K562 (cell line): ENCODE results near the gene RAB24. TPM values are rescaled to one million over a fixed set of nuclear protein-coding genes. Genes with fewer than 3 reads are reported as not detected.
A peak's percentile ranks its signal among the peaks of the same experiment; 100 is the strongest.

ENCODE experiments used
- BCOR ChIP-seq: fragments of 450-650 bp; IDR thresholded peaks from 2 replicates; pipeline ENCODE4 v1.6.1; 2016
- CCNT2 ChIP-seq: IDR thresholded peaks from 2 replicates; pipeline ENCODE4 v1.6.1; 2011; ENCODE audit warnings: borderline replicate concordance, low read depth, mild to moderate bottlenecking, moderate library complexity, mixed read lengths, low read length; ENCODE audit not compliant: insufficient read length; ENCODE audit errors: extremely low read depth
- CREM ChIP-seq: IDR thresholded peaks from 2 replicates; pipeline ENCODE4 v1.6.1; 2014; ENCODE audit warnings: antibody characterized with exemption, low read depth
- HCFC1 ChIP-seq: IDR thresholded peaks from 2 replicates; pipeline ENCODE4 v1.6.1; 2012; ENCODE audit warnings: low read depth, low read length, improper control_type of control experiment
- IFI16 ChIP-seq: fragments of 250-450 bp; sonication (Bioruptor Pico); IDR thresholded peaks from 2 replicates; pipeline ENCODE4 v2.1.2; 2022; ENCODE audit warnings: mild to moderate bottlenecking, inconsistent platforms
- KHSRP ChIP-seq: fragments of 450-650 bp; IDR thresholded peaks from 2 replicates; pipeline ENCODE4 v1.6.1; 2017
- MAFF ChIP-seq: IDR thresholded peaks from 2 replicates; pipeline ENCODE4 v1.6.1; 2012; ENCODE audit warnings: low read length, improper control_type of control experiment
- POLR2AphosphoS2 ChIP-seq: IDR thresholded peaks from 2 replicates; pipeline ENCODE4 v1.6.1; 2012; ENCODE audit warnings: low read length, improper control_type of control experiment
- SRSF7 ChIP-seq: fragments of 200-400 bp; formaldehyde crosslinking; optimal IDR thresholded peaks from 2 replicates; pipeline ENCODE3; 2017; ENCODE audit warnings: mild to moderate bottlenecking, low read depth, low read length
- ZNF408 ChIP-seq: fragments of 250-450 bp; sonication (Bioruptor Pico); IDR thresholded peaks from 2 replicates; pipeline ENCODE4 v1.4.0; 2020; ENCODE audit warnings: low read depth, mild to moderate bottlenecking, moderate library complexity
- ZNF668 ChIP-seq: fragments of 250-450 bp; sonication (Bioruptor Pico); IDR thresholded peaks from 2 replicates; pipeline ENCODE4 v1.8.0; 2022; ENCODE audit warnings: mild to moderate bottlenecking, inconsistent platforms
- ZNF780A ChIP-seq: fragments of 250-450 bp; sonication (Bioruptor Pico); IDR thresholded peaks from 2 replicates; pipeline ENCODE4 v1.5.0; 2021; ENCODE audit warnings: mild to moderate bottlenecking
- polyA plus RNA-seq, 8 experiments: library from polyadenylated mRNA; depleted of rRNA in 4 of 8; stranded (reverse) in 5 of 8; unstranded in 3 of 8; fragments of >200 nt; fragmentation: Nextera tagmentation in 2 of 8; fragmentation: Illumina TruSeq in 1 of 8; extraction: Ambion mirVana in 2 of 8; extraction: Trizol in 1 of 8; gene quantifications; 2 replicates each; pipeline versions ENCODE4 v1.2.1 to v1.2.3, GENCODE V29; 2011 to 2014; ENCODE audit warnings: inconsistent platforms in 1 of 8, missing spikeins in 1 of 8
- total RNA-seq, 7 experiments: library from RNA; depleted of rRNA in 6 of 7; stranded (reverse); fragments of >200 nt in 6 of 7; fragmentation: Illumina TruSeq in 2 of 7; extraction: Trizol in 2 of 7; gene quantifications; 2 replicates each; pipeline versions ENCODE4 v1.2.1 to v1.2.3, GENCODE V29; 2011 to 2021; ENCODE audit warnings: low replicate concordance in 1 of 7
- TF ChIP-seq, protein P1 (sequence below): fragments of 450-650 bp; IDR thresholded peaks from 2 replicates; pipeline ENCODE4 v1.6.1; 2018; ENCODE audit warnings: mild to moderate bottlenecking, low read depth; ENCODE audit not compliant: partially characterized antibody
- TF ChIP-seq, protein P2 (sequence below): fragments of 200-600 bp; sonication (generic); IDR thresholded peaks from one replicate; pipeline ENCODE4 v1.6.1; 2012; ENCODE audit warnings: mild to moderate bottlenecking, low read depth, low read length, inconsistent platforms

RAB24 gene
- total and polyA plus RNA-seq, 9 of the 15 experiments (the other 6 are each of a cell fraction or from before 2014, with no cell fraction given): 13.9 to 107 (median 34.8) TPM

DNA sequence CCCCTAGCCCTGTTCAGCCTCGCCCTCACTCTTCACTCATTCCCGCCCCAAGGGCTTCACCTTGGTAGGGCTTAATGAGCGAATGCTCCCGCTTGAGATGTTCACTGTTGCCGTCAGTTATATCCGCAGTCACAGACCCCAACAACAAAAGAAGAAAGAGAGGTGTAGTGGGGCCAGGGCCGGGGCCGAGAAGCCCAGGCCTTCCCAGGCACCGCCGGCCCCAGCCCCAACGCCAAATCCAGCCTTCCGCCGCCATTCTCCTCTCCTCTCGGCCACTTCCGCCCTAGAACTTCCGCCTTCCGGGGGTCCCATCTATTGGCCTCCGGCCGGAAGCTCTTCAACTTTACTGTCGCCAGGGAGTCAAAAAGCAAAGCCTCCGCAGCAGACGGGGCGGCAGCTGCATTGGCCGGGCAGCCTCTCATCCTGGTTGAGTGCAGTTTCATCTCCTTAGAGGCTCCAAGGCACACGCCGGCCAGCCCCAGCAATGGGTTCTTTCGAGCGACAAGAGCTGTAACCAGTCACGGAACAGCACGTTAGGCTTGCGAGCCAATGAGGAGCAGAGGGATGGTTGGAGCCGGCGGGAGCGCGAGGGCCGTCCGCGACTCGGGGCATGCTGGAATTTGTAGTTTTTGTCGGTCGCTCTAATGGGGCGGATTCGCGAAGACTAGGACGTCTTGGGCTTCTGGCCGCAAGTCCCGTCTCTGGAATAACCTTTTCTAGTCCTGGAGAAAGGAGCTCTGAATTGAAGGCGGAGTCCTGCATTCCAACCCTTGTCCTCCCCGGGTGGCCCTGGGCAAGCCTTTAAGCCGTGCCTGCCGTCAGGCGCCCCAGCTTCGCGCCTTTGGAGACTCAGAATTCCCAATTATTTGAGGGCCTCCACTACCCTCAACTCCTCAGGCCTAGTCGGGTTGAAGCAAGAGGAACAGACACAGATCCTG, 48.1 kb upstream of the RAB24 start, which contains the start of gene LMAN2 (continued):
- TF ChIP-seq, protein P1, sequence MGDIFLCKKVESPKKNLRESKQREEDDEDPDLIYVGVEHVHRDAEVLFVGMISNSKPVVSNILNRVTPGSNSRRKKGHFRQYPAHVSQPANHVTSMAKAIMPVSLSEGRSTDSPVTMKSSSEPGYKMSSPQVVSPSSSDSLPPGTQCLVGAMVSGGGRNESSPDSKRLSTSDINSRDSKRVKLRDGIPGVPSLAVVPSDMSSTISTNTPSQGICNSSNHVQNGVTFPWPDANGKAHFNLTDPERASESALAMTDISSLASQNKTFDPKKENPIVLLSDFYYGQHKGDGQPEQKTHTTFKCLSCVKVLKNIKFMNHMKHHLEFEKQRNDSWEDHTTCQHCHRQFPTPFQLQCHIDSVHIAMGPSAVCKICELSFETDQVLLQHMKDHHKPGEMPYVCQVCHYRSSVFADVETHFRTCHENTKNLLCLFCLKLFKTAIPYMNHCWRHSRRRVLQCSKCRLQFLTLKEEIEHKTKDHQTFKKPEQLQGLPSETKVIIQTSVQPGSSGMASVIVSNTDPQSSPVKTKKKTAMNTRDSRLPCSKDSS: no peak
- TF ChIP-seq ZNF408 (CRISPR knock-in tag) (no peak), CCNT2 (no peak), POLR2AphosphoS2 (no peak), SRSF7 (no peak), IFI16 (CRISPR knock-in tag) (no peak), CREM (peak; percentile 88), HCFC1 (peak; percentile 91), BCOR (peak; percentile 61; the same call in 1 of the 2 replicates), ZNF668 (CRISPR knock-in tag) (no peak), ZNF780A (CRISPR knock-in tag) (no peak), MAFF (no peak), KHSRP (0 out of 2 replicates have a peak, but pooled peaks have one; percentile 15)
- TF ChIP-seq, protein P2, sequence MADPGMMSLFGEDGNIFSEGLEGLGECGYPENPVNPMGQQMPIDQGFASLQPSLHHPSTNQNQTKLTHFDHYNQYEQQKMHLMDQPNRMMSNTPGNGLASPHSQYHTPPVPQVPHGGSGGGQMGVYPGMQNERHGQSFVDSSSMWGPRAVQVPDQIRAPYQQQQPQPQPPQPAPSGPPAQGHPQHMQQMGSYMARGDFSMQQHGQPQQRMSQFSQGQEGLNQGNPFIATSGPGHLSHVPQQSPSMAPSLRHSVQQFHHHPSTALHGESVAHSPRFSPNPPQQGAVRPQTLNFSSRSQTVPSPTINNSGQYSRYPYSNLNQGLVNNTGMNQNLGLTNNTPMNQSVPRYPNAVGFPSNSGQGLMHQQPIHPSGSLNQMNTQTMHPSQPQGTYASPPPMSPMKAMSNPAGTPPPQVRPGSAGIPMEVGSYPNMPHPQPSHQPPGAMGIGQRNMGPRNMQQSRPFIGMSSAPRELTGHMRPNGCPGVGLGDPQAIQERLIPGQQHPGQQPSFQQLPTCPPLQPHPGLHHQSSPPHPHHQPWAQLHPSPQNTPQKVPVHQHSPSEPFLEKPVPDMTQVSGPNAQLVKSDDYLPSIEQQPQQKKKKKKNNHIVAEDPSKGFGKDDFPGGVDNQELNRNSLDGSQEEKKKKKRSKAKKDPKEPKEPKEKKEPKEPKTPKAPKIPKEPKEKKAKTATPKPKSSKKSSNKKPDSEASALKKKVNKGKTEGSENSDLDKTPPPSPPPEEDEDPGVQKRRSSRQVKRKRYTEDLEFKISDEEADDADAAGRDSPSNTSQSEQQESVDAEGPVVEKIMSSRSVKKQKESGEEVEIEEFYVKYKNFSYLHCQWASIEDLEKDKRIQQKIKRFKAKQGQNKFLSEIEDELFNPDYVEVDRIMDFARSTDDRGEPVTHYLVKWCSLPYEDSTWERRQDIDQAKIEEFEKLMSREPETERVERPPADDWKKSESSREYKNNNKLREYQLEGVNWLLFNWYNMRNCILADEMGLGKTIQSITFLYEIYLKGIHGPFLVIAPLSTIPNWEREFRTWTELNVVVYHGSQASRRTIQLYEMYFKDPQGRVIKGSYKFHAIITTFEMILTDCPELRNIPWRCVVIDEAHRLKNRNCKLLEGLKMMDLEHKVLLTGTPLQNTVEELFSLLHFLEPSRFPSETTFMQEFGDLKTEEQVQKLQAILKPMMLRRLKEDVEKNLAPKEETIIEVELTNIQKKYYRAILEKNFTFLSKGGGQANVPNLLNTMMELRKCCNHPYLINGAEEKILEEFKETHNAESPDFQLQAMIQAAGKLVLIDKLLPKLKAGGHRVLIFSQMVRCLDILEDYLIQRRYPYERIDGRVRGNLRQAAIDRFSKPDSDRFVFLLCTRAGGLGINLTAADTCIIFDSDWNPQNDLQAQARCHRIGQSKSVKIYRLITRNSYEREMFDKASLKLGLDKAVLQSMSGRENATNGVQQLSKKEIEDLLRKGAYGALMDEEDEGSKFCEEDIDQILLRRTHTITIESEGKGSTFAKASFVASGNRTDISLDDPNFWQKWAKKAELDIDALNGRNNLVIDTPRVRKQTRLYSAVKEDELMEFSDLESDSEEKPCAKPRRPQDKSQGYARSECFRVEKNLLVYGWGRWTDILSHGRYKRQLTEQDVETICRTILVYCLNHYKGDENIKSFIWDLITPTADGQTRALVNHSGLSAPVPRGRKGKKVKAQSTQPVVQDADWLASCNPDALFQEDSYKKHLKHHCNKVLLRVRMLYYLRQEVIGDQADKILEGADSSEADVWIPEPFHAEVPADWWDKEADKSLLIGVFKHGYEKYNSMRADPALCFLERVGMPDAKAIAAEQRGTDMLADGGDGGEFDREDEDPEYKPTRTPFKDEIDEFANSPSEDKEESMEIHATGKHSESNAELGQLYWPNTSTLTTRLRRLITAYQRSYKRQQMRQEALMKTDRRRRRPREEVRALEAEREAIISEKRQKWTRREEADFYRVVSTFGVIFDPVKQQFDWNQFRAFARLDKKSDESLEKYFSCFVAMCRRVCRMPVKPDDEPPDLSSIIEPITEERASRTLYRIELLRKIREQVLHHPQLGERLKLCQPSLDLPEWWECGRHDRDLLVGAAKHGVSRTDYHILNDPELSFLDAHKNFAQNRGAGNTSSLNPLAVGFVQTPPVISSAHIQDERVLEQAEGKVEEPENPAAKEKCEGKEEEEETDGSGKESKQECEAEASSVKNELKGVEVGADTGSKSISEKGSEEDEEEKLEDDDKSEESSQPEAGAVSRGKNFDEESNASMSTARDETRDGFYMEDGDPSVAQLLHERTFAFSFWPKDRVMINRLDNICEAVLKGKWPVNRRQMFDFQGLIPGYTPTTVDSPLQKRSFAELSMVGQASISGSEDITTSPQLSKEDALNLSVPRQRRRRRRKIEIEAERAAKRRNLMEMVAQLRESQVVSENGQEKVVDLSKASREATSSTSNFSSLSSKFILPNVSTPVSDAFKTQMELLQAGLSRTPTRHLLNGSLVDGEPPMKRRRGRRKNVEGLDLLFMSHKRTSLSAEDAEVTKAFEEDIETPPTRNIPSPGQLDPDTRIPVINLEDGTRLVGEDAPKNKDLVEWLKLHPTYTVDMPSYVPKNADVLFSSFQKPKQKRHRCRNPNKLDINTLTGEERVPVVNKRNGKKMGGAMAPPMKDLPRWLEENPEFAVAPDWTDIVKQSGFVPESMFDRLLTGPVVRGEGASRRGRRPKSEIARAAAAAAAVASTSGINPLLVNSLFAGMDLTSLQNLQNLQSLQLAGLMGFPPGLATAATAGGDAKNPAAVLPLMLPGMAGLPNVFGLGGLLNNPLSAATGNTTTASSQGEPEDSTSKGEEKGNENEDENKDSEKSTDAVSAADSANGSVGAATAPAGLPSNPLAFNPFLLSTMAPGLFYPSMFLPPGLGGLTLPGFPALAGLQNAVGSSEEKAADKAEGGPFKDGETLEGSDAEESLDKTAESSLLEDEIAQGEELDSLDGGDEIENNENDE: no peak
